Fibroblast of skin of back (primary cell): ENCODE measurements around the gene PRKCZ.
"Not testable (repeated sequence)": the region's sequence is repeated elsewhere in the genome, so short reads cannot be mapped to it uniquely, and the experiment has no call there.

Source experiments
- DNase-seq: peaks from one replicate; pipeline ENCODE4 v3.0.0-alpha.2; 2013

Gene PRKCZ

DNA sequence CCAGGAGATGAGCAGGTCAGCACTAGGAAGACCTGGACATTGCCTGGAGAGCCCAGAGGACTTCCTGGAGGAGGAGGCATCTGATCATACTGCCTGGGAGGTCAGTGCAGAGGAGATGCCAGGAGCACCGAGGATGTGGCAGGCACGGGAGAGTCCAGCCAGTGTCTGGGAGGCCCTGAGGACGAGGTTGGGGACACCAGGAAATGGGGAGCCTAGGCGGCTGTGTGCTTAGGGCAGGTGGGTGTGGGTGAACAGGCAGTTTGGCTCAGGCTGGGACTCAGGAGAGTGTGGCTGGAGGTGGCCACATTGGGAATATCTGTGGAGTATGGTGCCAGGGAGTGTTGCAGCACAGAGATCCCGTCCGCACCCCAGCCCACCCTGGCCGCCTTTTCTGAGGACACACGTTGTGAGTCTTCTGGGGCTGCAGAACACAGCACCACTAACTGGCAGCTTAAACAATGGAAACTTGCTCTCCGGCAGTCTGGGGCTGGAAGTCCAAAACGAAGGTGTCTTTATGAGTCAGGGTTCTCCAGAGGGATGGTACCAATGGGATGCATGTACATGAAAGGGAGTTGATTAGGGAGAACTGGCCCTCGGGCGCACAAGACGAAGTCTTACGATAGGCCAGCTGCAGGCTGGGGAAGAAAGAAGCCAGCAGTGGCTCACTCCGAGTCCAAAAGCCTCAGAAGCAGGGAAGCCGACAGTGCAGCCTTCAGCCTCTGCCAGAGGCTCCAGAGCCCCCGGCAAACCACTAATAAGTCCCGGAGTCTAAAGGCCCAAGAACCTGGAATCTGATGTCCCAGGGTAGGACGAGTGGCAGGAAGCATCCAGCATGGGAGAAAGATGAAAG, 86.4 kb downstream of the PRKCZ start:
- DNase-seq: no peak

DNA sequence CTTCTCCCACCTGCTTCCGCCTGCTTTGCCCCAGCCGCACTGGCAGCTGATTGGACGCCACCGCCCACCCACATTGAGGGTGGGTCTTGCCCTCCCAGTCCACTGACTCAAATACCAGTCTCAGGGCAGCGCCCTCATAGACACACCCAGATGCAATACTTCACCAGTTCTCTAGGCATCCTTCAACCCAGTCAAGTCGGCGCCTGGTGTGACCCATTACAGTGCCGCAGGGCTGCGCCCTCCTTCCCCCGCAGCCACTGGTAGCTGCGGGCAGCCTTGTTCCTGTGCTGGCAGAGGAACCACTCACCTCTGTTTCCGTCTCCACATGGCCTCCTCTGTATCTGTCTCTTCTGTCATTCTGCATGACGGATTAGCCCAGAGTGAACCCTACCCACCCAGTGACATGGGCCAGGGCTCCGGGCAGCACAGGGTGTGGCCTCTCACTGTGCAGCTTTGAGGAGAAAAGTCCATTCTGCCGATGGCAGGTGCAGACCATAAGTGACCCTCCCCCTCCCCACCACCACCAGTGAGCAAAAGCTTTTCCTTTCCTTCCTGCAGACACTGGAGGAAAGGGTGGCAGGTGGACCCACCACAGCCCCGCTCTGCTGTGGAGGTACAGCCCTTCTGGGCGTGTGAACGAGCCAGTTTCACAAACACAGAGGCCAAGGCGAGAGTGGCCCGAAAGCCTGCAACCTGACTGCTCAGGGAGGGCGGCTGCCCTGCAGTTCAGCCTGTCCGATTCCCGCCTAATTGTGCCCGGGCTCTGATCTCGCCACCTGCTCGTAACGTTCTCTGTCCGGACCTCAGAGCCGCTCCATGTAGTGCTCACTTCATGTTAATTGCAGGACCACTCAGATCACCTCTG, 87.3 kb downstream of the PRKCZ start:
- no peak for DNase-seq

DNA sequence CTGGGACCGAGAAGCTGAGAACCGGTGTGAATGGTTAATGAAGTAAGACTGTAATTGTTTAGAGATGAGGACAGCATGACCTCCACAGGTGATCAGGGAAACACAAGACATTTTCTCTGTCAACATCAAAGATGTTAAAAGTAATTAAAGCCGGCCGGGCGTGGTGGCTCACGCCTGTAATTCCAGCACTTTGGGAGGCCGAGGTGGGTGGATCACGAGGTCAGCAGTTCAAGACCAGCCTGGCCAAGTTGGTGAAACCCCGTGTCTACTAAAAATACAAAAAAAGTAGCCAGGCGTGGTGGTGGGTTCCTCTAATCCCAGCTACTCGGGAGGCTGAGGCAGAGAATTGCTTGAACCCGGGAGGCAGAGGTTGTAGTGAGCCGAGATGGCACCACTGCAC, 88.9 kb downstream of the PRKCZ start:
- DNase-seq: not testable (repeated sequence)

DNA sequence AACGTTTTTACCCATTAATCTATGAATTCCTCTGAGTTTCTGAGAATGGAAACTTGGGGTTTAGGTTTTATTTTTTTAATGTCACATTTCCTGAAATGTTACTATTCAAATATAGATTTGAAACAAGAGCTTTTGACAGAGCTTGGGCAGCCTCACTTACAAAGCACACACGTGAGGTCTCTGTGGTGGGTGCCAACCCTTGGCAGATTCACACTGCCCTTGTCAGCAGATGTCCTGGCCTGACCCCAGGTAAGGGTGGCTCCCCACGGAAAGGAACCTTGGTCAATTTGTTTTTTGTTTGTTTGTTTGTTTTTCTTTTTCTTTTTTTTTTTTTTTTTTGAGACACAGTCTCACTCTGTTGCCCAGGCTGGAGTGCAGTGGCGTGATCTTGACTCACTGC, 90.8 kb downstream of the PRKCZ start:
- DNase-seq: no peak

DNA sequence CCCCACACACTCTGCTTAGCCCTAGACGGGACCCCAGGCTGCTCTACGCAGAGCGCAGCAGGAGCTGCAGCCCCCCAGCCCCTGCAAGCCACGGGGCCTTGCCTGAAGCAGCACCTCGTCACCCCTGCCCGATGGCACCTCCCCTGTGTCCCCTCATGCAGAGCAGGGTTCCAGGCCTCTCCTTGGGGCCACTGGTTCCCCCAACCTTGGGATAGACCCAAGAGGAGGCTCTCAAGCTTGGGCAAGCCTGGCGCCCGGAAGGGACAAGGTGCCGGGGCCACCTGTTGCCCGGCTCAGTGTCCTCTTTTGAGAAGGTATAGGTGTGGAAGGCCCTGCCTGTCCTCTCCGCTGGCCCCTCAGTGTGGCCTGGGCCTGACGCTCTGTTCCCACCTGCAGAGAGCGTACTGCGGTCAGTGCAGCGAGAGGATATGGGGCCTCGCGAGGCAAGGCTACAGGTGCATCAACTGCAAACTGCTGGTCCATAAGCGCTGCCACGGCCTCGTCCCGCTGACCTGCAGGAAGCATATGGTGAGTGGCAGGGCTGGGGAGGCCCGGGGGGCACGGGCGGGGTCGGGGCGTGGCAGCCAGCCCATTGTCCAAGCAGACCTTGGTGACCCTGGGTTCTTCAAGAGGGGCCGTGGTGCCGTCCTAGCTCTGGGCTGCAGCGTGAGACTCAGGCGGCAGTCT, 93.7 kb downstream of the PRKCZ start:
- no peak for DNase-seq

DNA sequence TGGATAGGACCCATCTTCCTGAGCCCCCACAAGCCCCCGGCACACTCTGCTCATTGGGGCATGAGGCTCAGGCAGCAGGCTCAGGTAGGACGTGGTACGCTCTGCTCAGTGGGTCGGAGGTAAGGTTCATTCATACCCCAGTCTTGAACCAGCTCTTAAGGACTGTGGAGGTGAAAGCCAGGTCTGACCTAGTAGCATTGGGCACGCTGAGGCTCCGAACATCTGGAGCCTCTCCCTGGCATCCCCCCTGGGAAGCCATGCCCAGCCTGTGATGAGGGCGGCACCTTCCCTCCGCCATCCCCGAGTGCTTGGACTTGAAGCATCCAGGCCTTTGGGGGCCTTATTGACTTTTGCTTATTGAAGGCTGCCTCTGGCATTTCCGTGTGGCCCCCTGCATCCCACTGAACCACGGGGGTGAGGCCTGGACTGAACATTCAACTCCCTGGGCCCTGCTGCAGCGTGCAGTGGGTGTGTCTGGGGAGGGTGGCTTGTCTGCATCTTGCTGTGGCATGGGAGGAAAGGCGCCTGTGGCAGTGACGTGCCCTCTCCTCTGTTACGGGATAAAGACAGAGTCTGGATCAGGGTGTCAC, 94.4 kb downstream of the PRKCZ start:
- DNase-seq: no peak

DNA sequence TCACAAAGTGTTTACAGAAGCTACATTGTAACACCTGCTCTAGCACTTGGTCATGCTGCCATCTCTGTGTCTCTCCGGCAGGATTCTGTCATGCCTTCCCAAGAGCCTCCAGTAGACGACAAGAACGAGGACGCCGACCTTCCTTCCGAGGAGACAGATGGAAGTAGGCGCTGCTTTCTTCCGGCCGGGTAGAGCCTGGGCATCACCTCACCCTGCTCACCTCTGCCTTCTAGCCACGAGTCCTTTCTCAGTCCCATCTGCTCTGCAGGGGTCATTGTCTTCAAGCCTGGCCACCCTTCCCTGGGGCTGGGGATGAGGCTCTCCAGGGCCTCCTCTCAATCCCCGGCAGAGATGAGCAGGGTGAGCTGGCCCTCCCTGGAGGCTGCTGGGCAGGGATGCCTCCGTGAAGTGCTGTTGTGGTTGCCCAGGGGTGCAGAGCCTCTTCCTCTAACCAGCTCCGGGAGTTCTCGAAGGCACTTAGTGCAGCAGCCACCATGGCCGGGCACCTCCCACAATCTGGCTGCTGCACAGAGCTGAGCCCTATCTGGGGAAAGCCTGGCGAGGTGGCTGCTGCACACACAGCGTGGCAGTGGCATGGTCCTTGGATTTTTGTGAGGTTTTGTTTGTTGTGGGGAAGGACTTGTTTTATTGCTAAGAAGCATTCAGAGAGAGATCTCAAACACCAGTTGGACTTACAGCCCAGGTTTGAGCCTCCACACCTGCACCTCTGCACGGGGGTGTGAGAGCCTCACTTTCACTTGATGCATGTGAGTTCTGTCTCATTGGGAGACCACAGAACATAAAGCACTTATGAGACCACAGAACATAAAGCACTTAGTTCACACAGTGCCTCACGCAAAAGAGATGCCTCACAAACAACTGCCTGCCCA, 96.0 kb downstream of the PRKCZ start:
- DNase-seq: no peak

DNA sequence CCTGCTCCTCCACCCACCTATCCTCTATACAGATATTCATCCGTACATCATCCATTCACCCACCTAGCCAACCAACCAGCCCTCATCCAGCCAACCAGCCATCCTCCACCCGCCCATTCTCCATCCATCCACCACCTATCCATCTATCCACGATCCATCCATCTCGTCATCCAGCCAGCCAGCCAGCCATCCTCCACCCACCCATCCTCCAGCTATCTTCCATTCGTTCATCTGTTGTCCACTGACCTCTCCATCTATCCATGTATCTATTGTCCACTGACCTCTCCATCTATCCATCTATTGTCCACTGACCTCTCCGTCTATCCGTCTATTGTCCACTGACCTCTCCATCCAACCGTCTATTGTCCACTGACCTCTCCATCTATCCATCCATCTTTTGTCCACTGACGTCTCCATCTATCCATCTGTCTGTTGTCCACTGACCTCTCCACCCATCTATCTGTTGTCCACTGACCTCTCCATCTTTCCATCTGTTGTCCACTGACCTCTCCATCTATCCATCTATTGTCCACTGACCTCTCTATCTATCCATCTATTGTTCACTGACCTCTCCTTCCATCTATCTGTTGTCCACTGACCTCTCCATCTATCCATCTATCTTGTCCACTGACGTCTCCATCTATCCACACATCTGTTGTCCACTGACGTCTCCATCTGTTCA, 96.8 kb downstream of the PRKCZ start:
- DNase-seq: no peak

DNA sequence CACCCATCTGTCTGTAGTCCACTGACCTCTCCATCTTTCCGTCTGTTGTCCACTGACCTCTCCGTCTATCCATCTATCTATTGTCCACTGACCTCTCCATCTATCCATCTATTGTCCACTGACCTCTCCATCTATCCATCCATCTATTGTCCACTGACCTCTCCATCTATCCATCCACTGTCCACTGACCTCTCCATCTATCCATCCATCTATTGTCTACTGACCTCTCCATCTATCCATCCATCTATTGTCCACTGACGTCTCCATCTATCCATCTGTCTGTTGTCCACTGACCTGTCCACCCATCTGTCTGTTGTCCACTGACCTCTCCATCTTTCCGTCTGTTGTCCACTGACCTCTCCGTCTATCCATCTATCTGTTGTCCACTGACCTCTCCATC, 97.7 kb downstream of the PRKCZ start:
- not testable (repeated sequence) for DNase-seq

DNA sequence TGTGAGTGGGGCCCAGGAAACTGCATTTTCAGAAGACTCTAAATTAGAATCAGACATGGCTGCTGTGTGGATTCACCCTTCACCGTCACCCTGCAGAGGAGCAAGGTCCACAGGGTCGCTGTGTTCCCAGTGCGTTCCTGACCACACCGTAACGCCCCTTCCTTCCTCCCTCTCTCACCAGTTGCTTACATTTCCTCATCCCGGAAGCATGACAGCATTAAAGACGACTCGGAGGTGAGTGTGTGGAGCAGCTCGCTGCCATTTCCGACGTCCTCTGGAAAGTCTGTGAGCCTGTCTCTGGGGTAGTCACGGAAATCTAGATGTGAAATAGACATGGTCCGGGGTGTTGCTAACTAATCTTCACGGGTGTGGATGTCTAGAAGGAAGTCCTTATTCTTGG, 98.5 kb downstream of the PRKCZ start:
- DNase-seq: no peak

DNA sequence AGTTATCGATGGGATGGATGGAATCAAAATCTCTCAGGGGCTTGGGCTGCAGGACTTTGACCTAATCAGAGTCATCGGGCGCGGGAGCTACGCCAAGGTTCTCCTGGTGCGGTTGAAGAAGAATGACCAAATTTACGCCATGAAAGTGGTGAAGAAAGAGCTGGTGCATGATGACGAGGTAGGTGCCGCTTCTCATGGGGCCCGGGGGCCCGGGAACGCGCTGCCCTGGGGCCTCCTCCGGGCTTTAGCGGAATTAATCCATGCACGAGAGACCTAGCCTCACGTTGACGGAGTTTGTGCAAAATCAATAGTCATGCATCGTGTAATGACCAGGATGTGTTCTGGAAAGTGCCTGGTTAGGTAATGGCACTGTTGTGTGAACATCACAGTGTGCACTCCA, 100.6 kb downstream of the PRKCZ start:
- DNase-seq: no peak

DNA sequence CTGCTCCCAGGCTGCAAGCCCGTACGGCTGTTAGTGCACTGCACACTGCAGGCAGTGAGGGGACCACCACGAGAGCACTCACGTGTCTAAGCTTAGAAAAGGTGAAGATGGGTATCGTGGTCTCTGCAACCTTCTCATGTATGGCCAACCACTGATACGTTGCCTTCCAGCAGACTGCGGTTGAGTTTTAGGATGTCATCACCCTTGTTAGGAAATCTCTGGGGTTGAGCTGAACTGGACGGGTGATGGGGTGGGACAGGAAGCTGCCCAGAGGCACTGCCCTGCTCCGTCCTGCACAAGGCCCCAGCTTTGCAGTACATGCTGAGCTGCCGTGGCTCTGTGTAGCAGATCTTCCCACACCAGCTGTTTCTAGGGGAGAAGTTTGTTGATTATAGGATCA, 101.0 kb downstream of the PRKCZ start:
- no peak for DNase-seq

DNA sequence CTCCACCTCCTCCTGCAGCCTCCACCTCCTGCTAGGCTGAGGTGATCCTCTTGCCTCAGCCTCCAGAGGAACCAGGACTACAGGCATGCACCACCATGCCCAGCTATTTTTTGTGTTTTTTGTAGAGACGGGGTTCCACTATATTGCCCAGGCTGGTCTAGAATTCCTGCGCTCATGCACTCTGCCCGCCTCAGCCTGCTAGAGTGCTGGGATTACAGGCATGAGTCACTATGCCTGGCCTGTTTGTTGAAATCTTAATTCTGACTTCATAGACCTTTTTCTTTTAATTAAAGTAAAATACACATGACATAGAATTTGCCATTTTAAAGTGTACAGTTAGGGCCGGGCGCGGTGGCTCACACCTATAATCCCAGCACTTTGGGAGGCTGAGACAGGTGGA, 101.7 kb downstream of the PRKCZ start:
- DNase-seq: no peak

DNA sequence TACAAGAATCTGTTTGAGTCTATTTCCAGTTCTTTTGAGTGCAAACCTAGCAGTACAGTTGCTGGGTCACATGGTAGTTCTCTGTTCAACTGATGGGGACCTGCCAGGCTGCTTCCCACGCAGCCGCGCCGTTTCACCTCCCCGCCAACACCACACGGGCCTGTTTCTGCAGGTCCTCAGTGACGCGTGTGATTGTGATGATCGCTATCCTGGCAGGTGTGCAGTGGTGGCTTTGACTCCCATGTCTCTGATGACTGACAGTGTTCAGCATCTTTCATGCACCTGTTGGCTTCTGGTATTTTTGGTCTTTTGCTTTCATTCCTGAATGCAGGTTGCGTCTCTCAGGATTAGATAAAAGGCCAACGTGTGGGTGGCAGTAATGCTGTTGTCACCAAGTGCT, 102.7 kb downstream of the PRKCZ start:
- DNase-seq: no peak

DNA sequence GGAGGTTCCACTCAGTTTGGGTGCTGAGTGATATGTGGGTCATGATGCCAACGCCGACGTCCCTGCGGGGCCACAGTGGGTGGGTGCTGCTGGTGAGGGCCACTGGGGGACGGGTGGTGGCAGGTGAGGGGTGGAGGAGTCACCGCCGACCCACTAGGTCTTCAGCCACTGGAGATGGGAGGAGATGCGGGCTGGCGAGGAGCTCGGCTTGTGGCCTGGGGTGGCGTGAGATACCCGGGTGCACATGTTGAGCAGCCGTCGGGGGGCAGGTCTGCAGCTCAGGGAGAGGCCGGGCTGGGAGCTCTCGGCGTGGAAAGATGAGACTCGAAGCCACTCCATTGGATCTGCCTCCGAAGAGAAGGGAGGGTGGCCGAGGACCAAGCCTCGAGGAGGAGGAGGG, 103.8 kb downstream of the PRKCZ start:
- no peak for DNase-seq

DNA sequence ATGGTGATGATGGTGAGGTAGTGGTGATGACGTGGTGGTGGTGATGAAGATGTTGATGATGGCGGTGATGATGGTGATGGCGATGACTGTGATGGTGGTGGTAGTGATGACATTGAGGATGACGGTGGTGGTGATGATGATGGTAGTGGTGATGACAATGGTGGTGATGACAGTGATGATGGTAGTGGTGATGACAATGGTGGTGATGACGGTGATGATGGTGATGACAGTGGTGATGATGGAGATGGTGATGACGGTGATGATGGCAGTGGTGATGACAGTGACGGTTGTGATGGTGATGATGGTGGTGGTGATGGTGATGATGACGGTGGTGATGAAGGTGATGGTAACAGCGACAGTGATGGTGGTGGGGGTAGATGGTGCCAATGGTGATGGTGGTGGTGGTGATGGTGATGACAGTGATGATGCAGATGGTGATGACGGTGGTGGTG, 105.0 kb downstream of the PRKCZ start:
- DNase-seq: no peak

DNA sequence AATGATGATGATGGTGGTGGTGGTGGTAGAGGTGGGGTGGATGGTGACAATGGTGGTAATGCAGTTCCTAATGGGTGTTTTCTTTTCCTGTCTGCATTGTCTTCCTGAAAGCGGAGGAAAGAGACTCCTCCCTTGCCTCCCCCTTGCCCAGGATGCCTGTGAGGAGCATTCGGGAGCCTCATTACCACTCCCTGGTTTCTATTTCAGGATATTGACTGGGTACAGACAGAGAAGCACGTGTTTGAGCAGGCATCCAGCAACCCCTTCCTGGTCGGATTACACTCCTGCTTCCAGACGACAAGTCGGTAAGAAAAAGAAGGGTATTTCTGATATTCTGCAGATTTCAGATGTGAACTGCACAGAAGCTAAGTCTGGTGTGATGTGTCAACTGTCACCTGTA, 105.6 kb downstream of the PRKCZ start:
- DNase-seq: no peak

DNA sequence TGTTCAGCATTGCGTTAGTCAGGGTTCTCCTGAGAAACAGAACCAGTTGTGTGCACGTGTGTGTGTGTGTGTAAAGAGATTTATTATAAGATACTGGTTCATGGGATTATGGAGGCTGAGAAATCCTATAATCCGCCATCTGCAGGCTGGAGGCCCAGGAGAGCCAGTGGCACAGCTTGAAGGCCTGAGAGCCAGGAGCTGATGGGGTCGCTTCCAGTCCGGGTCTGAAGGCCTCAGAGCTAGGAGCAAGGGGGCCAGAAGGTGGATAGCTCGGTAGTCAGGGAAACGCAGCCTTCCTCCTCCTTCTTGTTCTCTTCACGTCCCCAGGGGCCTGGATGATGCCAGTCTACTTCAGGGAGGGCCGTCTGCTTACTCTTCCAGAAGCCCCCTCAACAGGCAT, 106.7 kb downstream of the PRKCZ start:
- DNase-seq: no peak

DNA sequence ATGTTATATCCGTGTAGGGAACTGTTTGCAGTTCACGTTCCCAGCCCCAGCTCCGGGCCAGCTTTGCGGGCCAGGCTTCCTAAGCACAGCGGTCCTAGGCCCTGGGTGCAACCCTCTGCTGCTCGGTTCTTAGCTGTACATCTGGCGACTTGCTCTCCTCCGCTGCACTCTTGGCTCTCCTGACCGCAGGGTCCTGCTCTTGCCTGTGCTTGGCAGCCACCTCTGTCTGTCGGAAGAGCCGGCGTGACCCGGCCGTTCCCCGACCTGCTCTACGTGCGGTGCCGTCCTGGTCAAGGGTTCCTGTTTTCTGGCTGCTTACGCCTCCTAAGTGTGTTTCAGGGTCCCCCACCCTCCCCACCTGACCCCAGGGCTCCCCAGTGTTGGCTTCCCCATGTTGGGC, 107.6 kb downstream of the PRKCZ start:
- DNase-seq: no peak

DNA sequence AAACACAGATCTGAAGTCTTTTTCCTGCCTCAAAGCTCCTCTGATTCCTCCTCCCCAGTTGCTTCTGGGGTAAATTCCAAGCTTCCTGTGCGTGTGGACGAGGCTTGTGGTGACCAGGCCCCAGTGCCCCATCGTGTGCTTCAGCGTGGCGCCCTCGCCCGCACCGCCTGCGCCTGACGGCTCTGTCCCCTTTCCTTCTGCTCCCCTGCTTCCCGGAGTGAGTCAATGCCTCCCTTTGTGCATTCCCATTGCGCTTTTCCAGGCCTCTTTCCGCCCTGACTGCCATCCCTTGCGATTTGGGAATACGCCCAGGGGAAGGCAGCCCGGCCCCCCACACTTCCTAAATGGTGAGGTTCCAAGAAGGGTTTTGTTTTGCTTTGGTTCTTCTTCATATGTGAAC, 108.1 kb downstream of the PRKCZ start:
- DNase-seq: no peak

DNA sequence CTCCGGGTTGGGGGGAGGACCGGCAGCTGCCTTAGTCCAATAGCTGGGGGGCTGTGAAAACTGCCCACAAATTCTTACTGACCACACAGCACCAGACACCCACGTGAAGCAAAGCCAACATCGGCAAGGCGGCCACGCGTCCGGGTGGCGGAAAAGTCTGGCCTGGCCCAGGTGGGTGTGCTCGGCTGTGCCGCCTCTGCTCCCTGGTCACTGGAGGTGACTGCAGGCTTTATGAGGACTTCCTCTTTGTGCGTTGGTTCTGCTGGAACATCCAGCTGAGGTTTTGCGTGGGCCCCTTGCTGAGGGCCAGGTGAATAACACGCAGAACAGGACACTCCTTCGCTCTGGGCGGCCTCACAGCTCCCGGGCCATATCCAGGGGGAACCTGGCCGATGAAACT, 108.9 kb downstream of the PRKCZ start:
- no peak for DNase-seq
